Smooth muscle cell of the brain vasculature (primary cell): Measurements from ENCODE around the gene UVRAG.
A peak's percentile ranks its signal among the peaks of the same experiment; 100 is the strongest.
"Not testable (repeated sequence)": the region's sequence is repeated elsewhere in the genome, so short reads cannot be mapped to it uniquely, and the experiment has no call there.

Experiments
- DNase-seq: peaks from one replicate; pipeline ENCODE4 v3.0.0-alpha.2; 2012; ENCODE audit warnings: low read depth, low spot score

UVRAG gene

DNA sequence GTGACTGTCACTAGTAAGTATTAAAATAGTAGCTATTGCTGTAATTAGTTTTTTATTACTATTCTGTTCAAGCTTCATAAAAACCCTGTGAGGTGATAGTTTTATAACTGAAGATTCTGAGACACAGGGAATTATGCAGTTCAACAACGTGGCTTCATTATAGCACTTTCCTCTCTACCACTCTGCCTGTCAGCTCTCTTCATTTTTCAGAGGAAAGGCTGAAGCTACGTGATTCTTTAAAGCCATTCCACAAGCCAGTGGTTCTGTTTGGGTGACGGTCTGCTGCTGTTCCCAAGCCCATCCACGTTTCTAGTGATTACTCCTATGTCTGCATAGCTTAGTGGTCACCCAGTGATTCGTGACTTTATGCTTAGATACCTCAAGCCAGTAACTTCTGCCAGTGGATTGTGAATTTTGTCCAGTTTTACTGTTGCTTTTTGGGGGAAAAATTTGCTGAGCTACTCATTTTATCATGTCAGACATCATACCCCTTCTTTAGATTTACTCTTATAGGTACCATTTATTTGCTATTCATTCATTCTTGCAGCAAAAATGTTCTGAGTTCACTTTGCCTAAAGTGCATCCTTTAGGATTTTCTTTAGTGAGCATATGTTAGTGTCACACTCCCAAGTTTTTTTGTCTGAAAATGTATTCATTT is 59.8 kb downstream of the UVRAG start:
- DNase-seq = no peak

DNA sequence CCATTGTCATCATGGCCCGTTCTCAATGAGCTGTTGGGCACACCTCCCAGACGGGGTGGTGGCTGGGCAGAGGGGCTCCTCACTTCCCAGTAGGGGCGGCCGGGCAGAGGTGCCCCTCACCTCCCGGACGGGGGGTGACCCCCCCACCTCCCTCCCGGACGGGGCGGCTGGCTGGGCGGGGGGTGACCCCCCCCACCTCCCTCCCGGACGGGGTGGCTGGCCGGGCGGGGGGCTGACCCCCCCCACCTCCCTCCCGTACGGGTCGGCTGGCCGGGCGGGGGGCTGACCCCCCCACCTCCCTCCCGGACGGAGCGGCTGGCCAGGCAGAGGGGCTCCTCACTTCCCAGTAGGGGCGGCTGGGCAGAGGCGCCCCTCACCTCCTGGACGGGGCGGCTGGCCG is 62.3 kb downstream of the UVRAG start:
- not testable (repeated sequence) for DNase-seq

DNA sequence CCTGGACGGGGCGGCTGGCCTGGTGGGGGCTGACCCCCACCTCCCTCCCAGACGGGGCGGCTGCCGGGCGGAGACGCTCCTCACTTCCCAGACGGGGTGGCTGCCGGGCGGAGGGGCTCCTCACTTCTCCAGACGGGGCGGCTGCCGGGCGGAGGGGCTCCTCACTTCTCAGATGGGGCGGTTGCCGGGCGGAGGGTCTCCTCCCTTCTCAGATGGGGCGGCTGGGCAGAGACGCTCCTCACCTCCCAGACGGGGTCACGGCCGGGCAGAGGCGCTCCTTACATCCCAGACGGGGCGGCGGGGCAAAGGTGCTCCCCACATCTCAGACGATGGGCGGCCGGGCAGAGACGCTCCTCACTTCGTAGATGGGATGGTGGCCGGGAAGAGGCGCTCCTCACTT is 62.9 kb downstream of the UVRAG start:
- not testable (repeated sequence) for DNase-seq

DNA sequence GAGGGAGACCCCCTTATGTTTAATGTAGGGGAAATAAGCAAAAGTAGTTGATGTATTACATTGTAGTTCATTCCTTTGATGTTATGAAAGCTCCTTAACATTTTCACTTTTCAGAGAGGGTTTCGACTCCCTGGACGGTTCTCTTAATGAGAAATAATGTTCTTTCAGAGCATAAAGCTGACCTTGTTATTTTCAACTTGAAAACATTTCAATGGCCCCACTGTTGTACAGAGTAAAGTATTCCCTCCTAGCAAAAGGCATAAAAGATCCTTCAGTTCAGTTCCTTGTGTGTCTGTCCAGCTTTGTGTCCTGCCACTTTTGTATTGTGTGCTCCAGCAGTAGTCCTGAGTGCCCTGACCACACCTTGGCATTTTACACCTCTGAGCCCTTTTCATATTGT is 63.9 kb downstream of the UVRAG start:
- no peak for DNase-seq

DNA sequence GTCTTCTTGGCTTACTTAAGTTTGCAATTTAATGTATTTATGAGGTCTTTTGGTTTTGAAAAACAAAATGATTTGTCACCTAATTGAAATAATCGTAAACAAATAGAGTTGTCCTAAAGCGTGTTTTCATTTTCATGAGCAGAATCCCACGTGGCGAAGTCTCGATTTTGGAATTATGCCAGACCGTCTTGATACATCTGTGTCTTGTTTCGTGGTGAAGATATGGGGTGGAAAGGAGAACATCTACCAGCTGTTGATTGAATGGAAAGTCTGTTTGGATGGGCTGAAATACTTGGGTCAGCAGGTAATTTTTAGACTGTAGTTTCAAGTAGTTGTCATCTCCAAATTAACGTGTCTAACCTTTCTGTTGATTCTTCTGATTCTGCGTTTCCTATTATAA is 64.7 kb downstream of the UVRAG start:
- no peak for DNase-seq

DNA sequence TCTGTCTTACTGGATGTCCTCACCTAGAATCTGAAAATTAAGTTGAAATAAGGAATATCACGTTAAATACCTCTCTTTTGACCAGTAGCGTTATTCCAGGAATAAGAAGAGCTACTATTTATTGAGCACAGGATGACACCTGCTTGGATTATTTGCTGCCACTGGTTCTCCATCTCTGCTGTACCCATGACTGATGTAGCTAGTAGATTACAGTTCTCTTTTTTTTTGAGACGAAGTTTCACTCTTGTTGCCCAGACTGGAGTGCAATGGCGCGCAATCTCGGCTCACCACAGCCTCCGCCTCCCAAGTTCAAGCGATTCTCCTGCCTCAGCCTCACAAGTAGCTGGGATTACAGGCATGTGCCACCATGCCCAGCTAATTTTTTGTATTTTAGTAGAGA is 65.3 kb downstream of the UVRAG start:
- not testable (repeated sequence) for DNase-seq

DNA sequence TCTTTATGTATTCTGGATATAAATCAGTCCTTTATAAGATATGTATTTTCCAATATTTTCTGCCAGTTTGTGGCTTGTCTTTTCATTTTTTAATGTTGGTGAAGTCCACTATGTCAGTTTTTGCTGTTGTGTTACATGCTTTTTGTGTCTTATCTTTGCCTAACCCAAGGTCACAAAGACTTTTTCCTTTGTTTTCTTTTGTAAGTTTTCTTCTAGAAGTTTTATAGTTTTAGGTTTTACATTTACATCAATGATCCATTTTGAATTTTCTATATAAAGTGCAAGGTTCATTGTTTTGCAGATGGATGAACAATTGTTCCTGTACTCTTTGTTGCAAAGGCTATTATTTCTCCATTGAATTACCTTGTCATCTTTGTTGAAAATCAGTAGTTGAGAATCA is 69.3 kb downstream of the UVRAG start:
- no peak for DNase-seq

DNA sequence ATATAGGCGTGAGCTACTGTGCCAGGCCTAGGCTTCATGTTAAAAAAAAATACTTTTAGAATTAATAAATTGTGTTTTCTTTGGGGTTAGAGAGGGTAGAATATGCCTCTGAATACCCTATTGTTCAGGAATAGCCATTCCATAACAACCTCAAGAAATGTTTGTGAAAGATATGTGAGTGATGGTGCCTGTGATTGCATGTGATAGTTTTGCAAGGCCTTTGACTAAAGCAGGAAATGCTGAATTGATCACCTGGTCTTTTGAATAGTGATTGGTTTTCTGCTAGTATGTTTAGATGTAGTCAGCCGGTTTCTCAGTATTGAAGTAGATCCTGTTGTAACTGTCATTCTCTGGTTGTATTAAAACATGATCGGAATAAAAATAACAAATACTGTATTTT is 73.4 kb downstream of the UVRAG start:
- DNase-seq = no peak

DNA sequence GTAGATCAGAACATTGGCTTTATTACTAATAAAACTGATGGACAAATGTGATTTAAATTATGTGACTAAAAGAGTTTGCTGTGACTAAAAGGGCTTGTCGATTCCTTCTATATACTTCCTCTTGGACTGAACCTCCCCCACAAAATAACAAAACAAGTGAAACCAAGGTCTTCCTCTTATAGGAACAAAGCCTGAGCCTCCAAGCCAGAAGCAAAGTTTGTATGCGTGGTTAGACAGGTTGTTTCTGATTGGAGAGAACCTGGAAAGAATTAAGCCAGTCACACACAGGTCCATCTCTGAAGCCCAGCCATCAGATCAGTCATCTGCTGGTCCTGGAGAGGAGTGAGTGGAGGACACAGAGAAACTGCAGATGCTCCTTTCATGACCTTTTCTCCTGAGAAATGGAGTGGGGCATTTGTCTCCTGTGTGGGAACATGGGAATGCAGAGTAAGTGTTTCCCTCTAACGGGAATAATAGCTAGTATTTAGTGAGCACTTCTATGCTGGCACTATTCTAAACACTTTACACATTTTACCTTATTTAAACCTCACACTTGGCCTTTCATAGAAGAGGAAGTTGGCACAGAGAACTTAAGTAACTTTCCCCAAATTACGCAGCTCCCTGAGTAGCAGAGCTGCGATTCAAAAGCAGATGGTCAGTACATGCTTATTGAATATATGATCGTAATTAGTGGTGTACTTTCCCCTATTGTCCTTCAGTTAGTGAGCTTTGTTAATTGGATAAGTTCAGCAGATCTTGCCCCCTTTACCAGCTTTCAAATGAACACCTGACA is 77.1 kb downstream of the UVRAG start:
- DNase-seq = no peak

DNA sequence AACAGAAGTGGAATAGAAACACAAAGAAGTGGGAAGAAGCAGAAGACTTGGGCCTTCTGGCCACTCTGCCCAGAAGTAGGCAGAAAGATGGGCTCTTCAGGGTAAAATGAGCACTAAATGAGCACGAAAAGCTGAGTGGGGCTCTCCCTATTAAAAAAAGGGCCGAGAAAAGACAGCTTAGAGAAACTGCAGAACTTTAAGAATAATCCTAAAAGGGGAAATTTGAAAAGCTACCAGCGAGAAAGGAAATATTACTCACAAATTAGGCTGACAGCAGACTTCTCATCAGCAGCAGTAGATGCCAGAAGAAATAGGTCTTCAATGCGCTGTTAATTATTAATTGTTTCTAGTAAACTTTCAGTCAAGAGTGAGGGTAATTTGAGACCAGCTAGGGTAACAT is 78.2 kb downstream of the UVRAG start:
- DNase-seq = no peak

DNA sequence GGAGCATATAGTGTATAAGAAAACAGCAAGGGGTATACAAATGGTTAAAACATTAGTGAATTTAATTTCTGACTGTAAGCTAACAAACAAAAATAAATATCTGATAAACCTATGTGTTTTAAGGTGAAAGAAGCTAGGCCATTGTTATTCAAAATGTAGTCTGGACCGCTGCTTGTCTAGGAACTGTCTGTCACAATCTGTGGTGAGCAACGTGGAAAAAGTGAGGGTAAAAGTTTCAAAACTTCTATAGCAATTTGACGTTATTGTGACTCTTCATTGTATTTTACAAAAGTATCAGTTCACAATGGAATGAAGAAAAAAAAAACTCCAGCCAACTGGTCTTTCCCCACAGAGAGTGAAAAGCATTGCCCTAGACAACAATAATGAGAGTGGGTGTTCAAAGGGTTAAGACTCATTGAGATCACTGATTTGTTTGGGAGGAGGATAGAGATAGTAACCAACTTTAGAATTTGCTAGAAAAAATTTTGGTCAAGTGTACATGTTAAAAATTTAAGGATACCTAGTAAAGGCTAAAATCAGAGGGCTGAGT is 79.1 kb downstream of the UVRAG start:
- DNase-seq = no peak

DNA sequence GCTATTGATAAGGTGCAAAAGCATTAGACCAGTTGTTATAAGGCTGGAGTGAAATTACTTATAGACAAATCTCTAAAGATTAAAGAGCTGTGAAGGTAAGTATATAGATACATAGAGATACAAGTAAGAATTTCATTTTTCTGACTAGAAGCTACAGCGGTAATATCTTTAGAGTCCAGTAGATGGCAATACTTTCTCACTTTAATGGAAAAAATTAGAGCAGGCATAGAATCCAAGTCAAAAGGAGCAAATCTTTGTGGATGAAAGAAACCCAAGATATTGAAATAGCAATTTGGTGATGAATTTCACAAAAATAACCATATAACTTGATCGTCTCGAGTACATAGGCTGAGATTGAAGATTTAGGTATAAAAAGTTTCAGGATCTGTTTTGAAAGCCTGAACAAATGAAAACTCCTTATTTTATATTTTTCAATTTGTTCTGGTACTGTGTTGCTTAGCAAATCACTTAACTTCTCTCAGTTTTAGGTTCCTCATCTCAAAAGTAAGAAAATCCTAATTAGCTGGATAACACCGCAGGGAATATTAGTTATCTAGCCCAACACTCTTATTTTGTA is 81.9 kb downstream of the UVRAG start:
- peak; percentile 31 for DNase-seq

DNA sequence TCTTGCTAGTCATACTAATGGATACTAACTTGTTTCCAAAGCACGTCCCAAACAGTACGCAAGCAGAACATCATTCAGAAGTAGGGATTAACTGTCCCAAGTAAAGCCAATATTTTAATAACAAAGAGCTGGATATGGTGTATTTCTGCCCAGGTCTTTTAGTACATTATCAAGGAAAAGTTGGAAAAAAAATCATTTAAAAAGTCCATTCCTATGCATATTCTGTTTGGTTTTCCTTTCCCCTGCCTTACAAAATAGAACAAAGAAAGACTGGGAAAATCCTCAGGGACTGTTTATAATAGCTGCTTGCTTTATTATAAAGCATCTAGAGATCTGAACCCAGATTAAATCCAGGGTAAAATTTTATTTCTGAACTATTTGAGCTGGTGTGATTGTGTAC is 83.9 kb downstream of the UVRAG start:
- no peak for DNase-seq

DNA sequence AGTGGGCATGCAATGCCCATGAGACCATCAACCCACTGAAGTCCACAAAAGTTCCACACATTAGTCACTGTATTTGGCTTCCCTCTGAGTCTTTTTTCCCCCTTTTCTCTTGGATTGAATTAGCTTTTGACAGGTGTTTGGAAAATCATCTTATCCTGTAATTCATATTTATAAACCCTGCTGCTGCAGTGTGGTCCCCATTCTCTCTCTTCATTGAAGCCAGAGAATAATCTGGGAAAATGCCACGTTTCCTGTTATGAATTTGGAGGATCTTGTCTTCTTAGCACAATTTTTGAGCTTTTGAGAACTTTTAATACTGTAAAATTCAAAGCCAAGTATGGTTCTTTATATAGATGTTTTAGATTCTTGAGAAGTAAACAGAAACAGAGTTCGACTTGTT is 84.8 kb downstream of the UVRAG start:
- DNase-seq = no peak

DNA sequence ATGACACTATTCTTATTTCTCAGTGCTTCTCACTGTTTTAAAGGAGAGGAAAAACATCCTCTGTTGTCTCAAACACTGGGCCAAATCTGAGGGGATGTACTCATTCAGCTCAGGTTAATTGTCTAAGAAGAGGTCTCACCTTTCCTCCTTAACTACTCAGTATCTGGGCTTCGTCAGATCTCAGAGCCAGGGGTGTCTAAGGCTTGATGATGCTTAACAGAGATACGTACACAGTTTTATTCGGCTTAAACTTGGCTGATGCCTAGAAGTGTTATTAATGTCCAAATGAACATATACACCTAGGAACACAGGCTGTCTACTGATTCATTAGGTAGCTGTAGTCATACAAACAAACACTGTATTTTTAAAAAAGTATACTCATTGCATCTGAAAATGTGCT is 85.8 kb downstream of the UVRAG start:
- no peak for DNase-seq

DNA sequence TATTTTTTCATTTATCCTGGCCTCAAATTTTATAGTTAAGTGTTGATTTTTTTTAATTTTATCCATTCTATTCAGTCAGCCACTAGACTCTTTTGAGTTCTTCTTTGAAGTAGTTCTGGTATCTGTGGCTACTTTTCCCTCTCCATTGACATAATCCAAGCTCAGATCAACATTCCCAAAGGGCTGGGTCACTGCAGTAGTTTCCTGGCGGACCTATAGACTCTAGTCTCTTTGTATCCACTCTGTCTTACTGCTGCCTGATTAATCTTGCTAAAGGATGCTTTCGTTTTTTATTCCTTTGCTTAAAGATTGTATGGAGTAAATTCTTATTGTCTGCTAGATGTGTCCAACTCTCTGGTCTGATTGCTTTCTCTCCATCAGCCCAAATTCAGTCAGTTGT is 87.6 kb downstream of the UVRAG start:
- no peak for DNase-seq

DNA sequence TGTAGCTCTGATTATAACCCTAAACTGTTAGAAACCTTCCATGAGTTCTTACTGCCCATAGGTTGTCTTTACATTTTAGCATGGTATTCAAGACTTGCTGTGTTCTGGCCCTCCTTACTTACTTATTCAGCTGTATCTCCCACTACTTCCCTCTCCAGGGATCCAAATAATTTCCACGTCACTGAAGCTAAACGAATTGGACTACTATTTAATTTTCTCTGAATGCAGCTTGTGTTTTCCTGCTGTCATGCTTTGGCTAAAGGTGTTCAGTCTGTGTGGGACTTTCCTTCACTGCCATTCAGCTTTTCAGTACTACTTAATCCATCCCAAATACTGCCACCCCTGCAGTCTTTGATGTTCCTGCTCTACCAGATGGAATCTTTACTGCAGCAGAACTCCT is 88.3 kb downstream of the UVRAG start:
- no peak for DNase-seq

DNA sequence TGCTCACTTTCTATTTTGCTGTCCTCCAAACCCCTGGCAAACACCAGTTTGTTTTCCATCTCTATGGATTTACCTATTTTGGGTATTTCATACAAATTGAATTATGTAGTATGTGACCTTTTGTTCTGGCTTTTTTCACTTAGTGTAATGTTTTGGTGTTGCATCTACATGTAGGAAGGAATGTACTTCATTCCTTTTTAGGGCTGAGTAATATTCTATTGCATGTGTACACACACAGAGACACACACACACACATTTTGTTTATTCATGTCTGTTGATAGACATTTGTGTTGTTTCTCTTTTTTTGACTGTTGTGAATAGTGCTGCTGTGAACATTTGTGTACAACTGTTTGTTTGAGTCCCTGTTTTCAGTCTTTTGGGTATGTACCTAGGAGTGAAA is 90.4 kb downstream of the UVRAG start:
- no peak for DNase-seq

DNA sequence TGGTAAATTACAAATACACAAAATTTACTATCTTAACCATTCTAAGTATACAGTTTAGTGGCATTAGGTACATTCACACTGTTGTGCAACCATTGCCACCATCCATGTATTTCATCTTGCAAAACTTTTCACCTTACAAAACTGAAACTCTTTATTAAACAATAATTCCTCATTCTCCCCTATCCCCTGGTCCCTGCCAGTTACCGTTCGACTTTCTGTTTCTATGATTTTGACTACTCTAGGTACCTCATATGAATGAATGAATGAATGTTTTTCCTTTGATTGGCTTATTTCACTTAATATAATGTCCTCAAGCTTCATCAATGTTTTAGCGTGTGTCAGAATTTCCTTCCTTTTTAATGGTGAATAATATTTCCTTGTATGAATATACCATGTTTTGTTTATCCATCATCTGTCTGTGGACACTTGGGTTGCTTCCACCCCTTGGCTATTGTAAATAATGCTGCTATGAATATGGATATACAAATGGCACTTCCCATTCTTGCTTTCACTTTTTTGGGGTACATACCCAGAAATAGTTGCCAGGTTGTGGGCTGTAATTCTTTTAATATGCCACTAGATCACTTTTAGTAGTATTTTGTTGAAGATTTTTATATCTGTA is 93.0 kb downstream of the UVRAG start:
- no peak for DNase-seq

DNA sequence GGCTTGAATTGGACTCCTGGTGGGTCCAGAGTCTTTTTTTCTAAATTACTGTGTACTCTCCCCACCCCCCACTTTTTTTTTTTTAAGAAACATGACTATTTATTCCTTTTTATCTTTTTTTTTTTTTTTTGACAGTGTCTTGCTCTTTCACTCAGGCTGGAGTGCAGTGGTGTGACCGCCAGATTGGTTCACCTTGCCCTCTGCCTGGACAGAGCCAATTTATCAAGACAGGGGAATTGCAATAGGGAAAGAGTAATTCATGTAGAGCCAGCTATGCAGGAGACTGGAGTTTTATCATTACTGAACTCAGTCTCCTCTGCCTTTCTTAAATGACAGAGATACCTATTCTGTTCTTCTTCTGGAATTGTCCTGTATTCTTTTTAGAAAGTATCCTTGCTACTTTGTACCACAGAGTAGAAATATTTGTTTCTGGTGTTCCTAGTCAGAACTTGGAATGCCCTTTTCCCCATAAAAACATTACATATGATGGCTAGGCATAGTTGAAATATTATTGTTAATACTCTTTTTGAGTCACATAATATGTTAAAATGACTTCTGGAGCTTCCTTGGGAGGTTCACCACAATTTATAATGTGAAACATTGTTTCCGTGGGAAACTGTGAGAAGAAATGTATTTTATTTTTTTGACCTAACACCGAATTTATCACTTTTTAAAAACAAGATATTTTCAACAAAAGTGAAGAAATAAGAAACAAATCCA is 95.6 kb downstream of the UVRAG start:
- no peak for DNase-seq

DNA sequence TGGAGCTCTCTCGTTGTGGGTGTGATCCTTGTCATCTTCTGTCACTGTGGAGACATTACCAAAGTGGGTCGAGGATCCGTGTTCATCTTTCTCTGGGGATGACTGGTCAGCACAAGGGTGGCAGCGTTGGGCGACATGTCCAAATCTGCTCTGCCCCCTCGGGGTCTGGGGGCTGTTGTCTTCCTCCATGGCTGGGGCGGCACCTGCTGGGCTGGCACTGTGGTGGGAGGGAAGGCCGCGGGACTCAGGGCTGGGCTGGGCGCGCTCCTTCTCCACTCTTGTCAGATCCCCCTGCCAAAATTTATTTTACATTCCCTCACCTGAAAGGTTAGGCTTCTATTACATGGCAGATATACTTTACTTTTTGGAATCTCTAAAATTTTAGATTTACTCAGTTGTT is 96.4 kb downstream of the UVRAG start:
- no peak for DNase-seq

DNA sequence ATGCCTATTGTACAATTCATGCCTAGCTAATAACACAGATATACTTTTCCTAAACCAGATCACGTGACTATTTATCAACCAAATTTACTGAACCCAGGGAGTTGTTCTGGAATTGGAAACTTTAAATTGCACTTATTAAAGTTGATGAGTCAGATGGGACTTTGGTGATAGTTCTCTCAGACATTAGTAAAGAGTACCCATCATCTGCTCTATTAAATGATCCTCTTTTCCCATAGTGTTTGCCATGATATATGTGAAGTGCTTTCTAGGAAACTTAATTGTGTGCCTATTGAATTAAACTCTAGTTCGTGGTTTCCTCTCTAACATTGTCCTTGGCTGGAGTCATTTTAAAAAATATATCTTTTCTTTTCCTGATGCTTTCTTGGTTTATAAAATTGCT is 99.0 kb downstream of the UVRAG start:
- no peak for DNase-seq
